ENCODE measurements around the gene TSC22D1. TPM values are rescaled to one million over a fixed set of nuclear protein-coding genes. Genes with fewer than 3 reads are reported as not detected.

Gene TSC22D1
- total and polyA plus RNA-seq, 7 donors: 34.5 to 203 (median 121) TPM

DNA sequence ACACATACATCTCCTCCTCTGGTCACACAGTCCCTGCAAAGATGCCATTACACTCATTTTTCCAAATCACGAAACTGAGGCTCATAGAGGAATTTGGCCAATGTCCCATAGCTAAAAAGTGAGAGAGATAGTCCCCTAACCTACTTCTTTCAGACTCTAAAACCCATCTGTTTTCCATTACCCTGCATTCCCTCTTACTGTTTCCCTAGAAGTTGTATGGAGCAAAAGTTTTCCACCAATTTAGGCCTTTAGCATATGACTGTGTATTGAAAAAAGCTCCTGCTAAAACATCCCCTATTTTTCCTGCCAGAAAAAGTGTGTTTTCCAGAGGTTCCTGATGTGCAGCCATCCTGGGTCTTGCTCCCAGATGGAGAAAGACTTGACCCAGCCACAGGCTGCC lies 186.3 kb downstream of the TSC22D1 start:
- intact Hi-C loops (cut with DNase I): no loop called here
- 81 to 84% (median 84%) methylated on average over 1 of the region's 1 CpG for WGBS, 3 donors
- H3K27me3 ChIP-seq (ENCODE audit: insufficient read depth in 3 of 3, low read length in 2 of 3): no peaks in the 10 kb centered on the region
- no peak overlapping the region for H3K27ac ChIP-seq
- no peaks in the 10 kb centered on the region for H3K36me3 ChIP-seq (ENCODE audit: insufficient read depth in 1 of 2, low read depth in 1 of 2)
- H3K4me1 ChIP-seq: no peaks in the 10 kb centered on the region
- ATAC-seq (no peak), DNase-seq (no peak)
- TF ChIP-seq, protein P1, sequence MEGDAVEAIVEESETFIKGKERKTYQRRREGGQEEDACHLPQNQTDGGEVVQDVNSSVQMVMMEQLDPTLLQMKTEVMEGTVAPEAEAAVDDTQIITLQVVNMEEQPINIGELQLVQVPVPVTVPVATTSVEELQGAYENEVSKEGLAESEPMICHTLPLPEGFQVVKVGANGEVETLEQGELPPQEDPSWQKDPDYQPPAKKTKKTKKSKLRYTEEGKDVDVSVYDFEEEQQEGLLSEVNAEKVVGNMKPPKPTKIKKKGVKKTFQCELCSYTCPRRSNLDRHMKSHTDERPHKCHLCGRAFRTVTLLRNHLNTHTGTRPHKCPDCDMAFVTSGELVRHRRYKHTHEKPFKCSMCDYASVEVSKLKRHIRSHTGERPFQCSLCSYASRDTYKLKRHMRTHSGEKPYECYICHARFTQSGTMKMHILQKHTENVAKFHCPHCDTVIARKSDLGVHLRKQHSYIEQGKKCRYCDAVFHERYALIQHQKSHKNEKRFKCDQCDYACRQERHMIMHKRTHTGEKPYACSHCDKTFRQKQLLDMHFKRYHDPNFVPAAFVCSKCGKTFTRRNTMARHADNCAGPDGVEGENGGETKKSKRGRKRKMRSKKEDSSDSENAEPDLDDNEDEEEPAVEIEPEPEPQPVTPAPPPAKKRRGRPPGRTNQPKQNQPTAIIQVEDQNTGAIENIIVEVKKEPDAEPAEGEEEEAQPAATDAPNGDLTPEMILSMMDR (IDR thresholded peaks at IDR 0.05): no peak
- no peaks in the 10 kb centered on the region for H3K9me3 ChIP-seq
- no peak overlapping the region for H3K4me3 ChIP-seq

DNA sequence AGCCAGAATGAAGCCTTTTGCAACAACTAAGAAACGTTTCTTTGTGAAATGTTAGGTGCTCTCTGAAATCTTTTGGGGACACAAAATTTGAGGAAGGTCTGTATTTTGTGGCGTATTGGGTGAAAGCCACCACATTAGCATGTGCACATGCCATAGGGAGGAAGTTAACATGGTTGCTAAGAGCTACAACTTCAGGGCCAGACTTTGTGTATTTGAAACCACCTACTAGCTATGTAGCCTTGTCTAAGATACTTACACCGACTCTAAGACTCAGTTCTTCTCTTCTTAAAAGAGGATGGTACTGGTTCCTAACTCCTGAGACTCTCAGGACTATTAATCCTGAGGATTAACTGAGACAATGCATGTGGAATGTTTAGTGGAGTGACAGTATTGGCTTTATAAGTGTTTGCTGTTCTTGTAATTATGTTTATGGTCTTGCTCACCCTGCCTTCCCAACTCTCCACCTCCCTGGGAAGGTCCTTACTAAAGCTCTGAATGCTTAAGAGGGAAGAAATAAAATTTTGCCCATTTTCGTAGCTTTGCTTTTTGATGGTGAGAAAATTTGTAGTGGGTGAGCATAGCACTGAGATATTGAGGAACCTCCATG lies 187.0 kb downstream of the TSC22D1 start:
- Histone ChIP-seq H3K4me1 (no peaks in the 10 kb centered on the region), H3K9me3 (no peaks in the 10 kb centered on the region), H3K27me3 (ENCODE audit: insufficient read depth in 3 of 3, low read length in 2 of 3) (no peaks in the 10 kb centered on the region), H3K4me3 (no peak overlapping the region), H3K27ac (no peak overlapping the region), H3K36me3 (ENCODE audit: insufficient read depth in 1 of 2, low read depth in 1 of 2) (no peaks in the 10 kb centered on the region)
- DNase-seq: no peak
- no peak for ATAC-seq
- intact Hi-C loops (cut with DNase I): no loop called here
- TF ChIP-seq, protein P1 (IDR thresholded peaks at IDR 0.05): no peak
- 86 to 93% (median 88%) methylated on average over 4 of the region's 4 CpGs for WGBS, 3 donors

GRCh38 chr13:44388427-44389059 lies 187.6 kb downstream of the TSC22D1 start:
- H3K4me3 ChIP-seq: no peak overlapping the region
- intact Hi-C loops (cut with DNase I): no loop called here
- H3K27ac ChIP-seq: no peak overlapping the region
- H3K27me3 ChIP-seq (ENCODE audit: insufficient read depth in 3 of 3, low read length in 2 of 3): no peaks in the 10 kb centered on the region
- TF ChIP-seq, protein P1 (IDR thresholded peaks at IDR 0.05): no peak
- no peaks in the 10 kb centered on the region for H3K36me3 ChIP-seq (ENCODE audit: insufficient read depth in 1 of 2, low read depth in 1 of 2)
- WGBS, 3 donors: 72 to 73% (median 72%) methylated on average over 7 of the region's 7 CpGs
- ATAC-seq: no peak
- H3K4me1 ChIP-seq: no peaks in the 10 kb centered on the region
- no peaks in the 10 kb centered on the region for H3K9me3 ChIP-seq
- no peak for DNase-seq

DNA sequence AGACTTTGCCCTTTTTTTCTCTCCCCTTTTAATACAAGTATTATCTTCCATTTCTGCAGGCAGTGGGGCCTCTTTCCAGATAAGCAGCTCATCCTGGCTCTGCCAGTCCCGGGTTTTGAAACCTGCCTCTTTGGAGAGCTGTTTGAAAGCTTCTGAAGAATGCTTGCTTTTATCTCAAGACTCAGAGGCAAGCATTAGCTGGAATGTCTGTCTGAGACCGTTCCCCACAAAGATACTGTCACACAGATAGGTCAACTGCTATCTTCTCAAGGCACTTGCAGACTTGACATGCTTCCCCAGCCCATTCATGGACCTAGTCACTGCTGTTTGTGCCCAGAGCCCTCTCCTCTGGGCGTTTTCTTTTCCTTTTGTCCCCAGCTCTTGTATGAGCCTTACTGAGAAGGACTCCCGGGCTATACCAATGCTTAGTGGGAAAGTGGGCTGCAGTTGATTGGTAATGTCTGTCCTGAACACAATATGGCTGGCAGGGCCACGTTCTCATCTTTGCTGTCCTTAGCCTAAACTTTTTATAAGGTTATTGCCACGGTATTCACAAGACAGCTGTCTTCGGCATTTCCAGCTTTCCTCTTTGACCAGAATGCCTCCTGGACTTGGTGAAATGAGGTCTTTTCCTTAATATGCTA lies 189.1 kb downstream of the TSC22D1 start:
- Histone ChIP-seq H3K27ac (no peak overlapping the region), H3K4me3 (no peak overlapping the region), H3K36me3 (ENCODE audit: insufficient read depth in 1 of 2, low read depth in 1 of 2) (no peaks in the 10 kb centered on the region), H3K27me3 (ENCODE audit: insufficient read depth in 3 of 3, low read length in 2 of 3) (no peaks in the 10 kb centered on the region), H3K9me3 (no peaks in the 10 kb centered on the region), H3K4me1 (no peaks in the 10 kb centered on the region)
- no peak for DNase-seq
- TF ChIP-seq, protein P1 (IDR thresholded peaks at IDR 0.05): no peak
- 78 to 89% (median 80%) methylated on average over 7 of the region's 7 CpGs for WGBS, 3 donors
- no peak for ATAC-seq
- intact Hi-C loops (cut with DNase I): no loop called here

All from psoas muscle (tissue), 8 donors.